Osteocyte (in vitro differentiated cells): ENCODE results near the gene MYO1D. TPM values are rescaled to one million over a fixed set of nuclear protein-coding genes. Genes with fewer than 3 reads are reported as not detected.

Source experiments
- DNase-seq: peaks from one replicate; pipeline ENCODE4 v3.0.0; 2021; ENCODE audit warnings: mixed read lengths; ENCODE audit not compliant: unreplicated experiment; ENCODE audit errors: extremely low spot score
- H3K27ac Mint-ChIP-seq: one replicate; pipeline ENCODE4 v1.8.0; 2021; ENCODE audit warnings: mild to moderate bottlenecking, mixed read lengths; ENCODE audit not compliant: unreplicated experiment
- H3K27me3 Mint-ChIP-seq: one replicate; pipeline ENCODE4 v1.8.0; 2021; ENCODE audit warnings: mixed read lengths; ENCODE audit not compliant: unreplicated experiment
- H3K36me3 Mint-ChIP-seq: one replicate; pipeline ENCODE4 v1.8.0; 2021; ENCODE audit warnings: mixed read lengths; ENCODE audit not compliant: unreplicated experiment
- H3K4me1 Mint-ChIP-seq: one replicate; pipeline ENCODE4 v1.8.0; 2021; ENCODE audit warnings: mixed read lengths; ENCODE audit not compliant: unreplicated experiment
- H3K4me3 Mint-ChIP-seq: one replicate; pipeline ENCODE4 v1.8.0; 2021; ENCODE audit warnings: mild to moderate bottlenecking, moderate library complexity, mixed read lengths; ENCODE audit not compliant: unreplicated experiment
- H3K9me3 Mint-ChIP-seq: one replicate; pipeline ENCODE4 v1.8.0; 2021; ENCODE audit warnings: mixed read lengths; ENCODE audit not compliant: unreplicated experiment
- CTCF ChIP-seq: fragments of 200-600 bp; sonication (generic); IDR thresholded peaks from 2 replicates; pipeline ENCODE4 v1.5.0; 2021; ENCODE audit warnings: antibody characterized with exemption, mild to moderate bottlenecking, moderate library complexity
- total RNA-seq: library from RNA; stranded (reverse); gene quantifications from 2 replicates; pipeline ENCODE4 v1.2.1, GENCODE V29; 2021

Gene MYO1D
- total RNA-seq, 1 donor from 2014 or later, result 19.1 TPM

DNA sequence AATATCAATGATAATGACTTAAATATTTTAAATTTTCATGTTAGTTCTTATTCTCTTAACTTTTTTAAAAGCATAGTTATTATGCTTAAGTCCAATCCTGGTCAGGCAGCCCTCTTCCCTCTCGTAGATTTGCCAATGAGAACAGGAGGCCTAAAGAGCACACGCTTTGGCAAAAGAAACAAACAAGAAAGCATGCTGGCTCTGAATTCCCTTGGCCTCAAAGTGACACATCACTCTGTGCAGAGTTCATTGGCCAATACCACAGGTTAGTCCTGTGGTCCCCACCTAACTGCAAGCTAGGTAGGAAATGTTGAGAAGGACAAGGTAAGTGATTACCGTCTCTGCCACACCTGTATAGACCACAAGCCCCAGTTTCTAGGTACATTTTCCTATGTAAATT is 61.5 kb downstream of the MYO1D start:
- no peak for TF ChIP-seq CTCF
- no peaks in the 10 kb centered on the region for H3K4me1 Mint-ChIP-seq
- no peak overlapping the region for H3K27ac Mint-ChIP-seq
- no peaks in the 10 kb centered on the region for H3K36me3 Mint-ChIP-seq
- no peaks in the 10 kb centered on the region for H3K9me3 Mint-ChIP-seq
- no peak for DNase-seq
- no peaks in the 10 kb centered on the region for H3K27me3 Mint-ChIP-seq
- H3K4me3 Mint-ChIP-seq, result no peak overlapping the region

- Mint-ChIP-seq H3K36me3 (no peaks in the 10 kb centered on the region), H3K4me1 (no peaks in the 10 kb centered on the region), H3K9me3 (no peaks in the 10 kb centered on the region), H3K4me3 (no peak overlapping the region), H3K27ac (no peak overlapping the region), H3K27me3 (no peaks in the 10 kb centered on the region)
- TF ChIP-seq CTCF, result no peak
- no peak for DNase-seq
Observed at GRCh38 chr17:32814836-32815235, 62.1 kb downstream of the MYO1D start.

GRCh38 chr17:32813021-32813420 is 63.9 kb downstream of the MYO1D start:
- Mint-ChIP-seq H3K27me3 (no peaks in the 10 kb centered on the region), H3K9me3 (no peaks in the 10 kb centered on the region), H3K4me1 (no peaks in the 10 kb centered on the region), H3K27ac (no peak overlapping the region), H3K36me3 (no peaks in the 10 kb centered on the region), H3K4me3 (no peak overlapping the region)
- no peak for DNase-seq
- no peak for TF ChIP-seq CTCF

DNA sequence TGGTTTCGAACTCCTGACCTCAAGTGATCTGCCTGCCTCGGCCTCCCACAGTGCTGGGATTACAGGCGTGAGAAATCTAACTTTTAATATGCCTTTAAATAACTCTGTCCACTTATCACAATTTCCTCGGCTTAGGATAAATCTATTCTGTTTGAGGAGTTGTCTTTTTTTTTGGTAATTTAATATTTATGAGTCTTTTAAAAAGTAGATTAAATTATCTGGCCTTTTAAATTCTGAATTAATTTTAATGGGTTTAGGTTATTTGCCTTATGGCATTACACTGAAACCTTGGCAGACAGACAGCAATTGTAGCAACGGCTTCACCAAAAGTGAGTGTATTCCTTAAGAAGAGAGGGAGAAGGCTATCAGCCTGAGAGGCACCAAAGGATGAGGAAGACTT is 66.2 kb downstream of the MYO1D start:
- H3K9me3 Mint-ChIP-seq, result no peaks in the 10 kb centered on the region
- H3K36me3 Mint-ChIP-seq, result no peaks in the 10 kb centered on the region
- H3K27ac Mint-ChIP-seq, result no peak overlapping the region
- no peak for TF ChIP-seq CTCF
- H3K27me3 Mint-ChIP-seq, result no peaks in the 10 kb centered on the region
- no peak for DNase-seq
- no peak overlapping the region for H3K4me3 Mint-ChIP-seq
- H3K4me1 Mint-ChIP-seq, result no peaks in the 10 kb centered on the region

DNA sequence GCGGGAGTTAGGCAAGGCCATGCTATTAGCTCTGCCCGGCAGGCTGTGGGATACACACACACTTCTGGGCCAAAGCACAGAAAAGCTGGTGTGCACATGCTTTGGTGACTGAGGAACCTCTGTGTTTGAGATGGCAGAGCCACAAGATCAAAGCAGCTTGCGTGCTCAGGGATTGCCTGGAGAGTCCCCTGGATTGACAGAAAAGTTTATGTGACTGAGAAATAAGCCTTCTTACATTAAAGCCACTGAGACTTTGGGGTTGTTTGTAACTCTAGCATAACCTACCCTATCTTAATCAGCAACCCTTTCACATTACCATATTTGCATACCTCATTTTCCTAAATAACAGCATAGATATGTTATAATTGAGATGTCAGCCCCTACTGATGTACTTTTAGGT is 69.3 kb downstream of the MYO1D start:
- H3K27ac Mint-ChIP-seq, result no peak overlapping the region

More for the DNA sequence above, 69.3 kb downstream of the MYO1D start:
- Mint-ChIP-seq H3K36me3 (no peaks in the 10 kb centered on the region), H3K9me3 (no peaks in the 10 kb centered on the region), H3K4me3 (no peak overlapping the region), H3K4me1 (no peaks in the 10 kb centered on the region), H3K27me3 (no peaks in the 10 kb centered on the region)
- DNase-seq, result no peak
- TF ChIP-seq CTCF, result no peak
